ENCODE data around the gene PCDHA13.

DNA sequence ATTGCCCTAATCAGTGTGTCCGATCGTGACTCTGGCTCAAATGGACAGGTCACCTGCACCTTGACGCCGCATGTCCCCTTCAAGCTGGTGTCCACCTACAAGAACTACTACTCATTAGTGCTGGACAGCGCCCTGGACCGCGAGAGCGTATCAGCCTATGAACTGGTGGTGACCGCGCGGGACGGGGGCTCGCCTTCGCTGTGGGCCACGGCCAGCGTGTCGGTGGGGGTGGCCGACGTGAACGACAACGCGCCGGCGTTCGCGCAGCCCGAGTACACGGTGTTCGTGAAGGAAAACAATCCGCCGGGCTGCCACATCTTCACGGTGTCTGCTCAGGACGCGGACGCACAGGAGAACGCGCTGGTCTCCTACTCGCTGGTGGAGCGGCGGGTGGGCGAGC is 1.4 kb downstream of the PCDHA13 start:
- no peak for TF ChIP-seq CTCF (conservative IDR thresholded peaks at IDR 0.05 in 1 of 2, IDR thresholded peaks at IDR 0.05 in 1 of 2; ENCODE audit: low read depth in 1 of 2, low read length in 2 of 2)
- TF ChIP-seq EZH2 (IDR thresholded peaks at IDR 0.05; ENCODE audit: low read length, missing control alignments) = no peak

Data from fibroblast of lung (primary cell).